GM19035 (cell line): Measurements from ENCODE around the gene OPCML.

Experiments used
- ATAC-seq: cut with Tn5 transposase; IDR thresholded peaks from one replicate; pipeline ENCODE4 v1.9.1; 2021; ENCODE audit not compliant: unreplicated experiment

The OPCML gene

GRCh38 chr11:133541021-133541719 is 8.9 kb upstream of the OPCML start:
- ATAC-seq = no peak

- no peak for ATAC-seq
Observed at GRCh38 chr11:133536198-133536597, 3.9 kb upstream of the OPCML start.

GRCh38 chr11:133533205-133533604 is 904 bp upstream of the OPCML start:
- ATAC-seq = no peak

DNA sequence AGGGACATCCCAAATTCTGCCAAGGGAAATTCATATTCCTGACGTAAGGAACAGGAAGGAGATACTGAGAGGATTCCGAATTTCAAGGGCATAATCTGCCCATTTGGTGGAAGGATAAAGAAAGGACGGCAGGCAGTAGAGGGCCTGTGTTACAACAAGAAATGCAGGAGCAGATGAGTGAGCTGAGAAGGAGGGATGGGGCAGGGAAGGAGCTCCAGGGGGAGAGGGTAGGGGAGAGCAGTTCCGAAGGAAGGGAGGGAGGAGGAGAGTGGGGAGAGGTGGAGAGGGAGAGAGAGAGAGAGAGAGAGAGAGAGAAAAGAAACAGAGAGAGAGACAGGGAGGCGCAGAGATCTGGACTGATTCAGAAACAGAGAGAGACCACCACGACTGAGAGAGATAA is 843 bp downstream of the OPCML start:
- ATAC-seq = no peak

- no peak for ATAC-seq
Observed at GRCh38 chr11:133530501-133530835, 1.8 kb downstream of the OPCML start.

DNA sequence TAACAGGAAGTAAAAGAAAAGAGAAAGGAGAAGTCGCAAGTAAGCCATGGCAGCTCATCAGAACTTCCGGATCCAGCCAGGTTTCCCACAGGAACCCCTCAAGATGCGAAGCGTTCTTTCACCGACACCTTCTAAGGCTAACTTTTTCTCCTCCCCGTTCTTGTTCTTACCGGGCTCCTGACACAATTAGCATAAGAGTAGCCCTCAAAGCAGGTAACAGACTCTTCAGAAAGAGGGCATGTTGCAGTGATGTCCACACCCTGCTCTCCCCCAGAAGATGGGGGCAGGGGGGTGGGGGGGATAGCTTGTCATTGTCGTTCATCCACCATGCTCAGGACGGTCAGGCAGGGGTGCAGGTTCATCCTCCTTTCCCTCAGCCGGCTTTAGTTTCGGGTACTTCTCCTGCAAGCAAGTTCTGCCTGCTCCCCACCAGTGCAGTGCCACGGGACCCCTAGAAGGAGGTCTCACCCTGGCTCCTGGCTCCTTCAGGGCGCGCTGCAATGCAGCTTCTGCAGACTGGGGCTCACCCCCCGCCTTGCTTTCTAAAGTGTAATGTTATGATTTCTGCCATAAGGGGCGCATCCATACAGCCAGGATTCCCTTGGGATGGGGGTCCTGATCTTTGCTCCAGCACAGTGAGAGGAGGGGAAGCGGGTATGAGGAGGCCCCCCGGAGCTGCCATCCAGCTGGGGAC is 2.3 kb downstream of the OPCML start:
- ATAC-seq = no peak

DNA sequence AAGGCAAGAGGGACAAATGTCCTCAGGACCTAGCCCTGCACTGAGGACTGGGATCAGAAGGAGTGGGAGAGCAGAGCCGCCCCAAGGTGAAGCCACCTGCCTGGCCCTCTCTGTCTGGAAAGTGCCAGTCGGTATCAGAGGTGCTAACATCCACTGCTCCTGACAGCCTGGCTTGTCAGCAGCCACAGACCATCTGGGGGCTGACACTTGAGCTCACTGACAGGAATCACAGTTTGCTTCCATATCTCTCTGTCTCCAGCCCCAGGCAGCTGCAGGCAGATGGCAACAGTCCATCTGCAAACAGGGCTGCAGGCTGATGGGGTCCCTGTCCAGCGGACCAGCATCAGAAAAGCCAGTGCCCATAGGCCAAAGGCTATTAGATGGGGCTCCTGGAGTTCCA is 5.5 kb downstream of the OPCML start:
- ATAC-seq = no peak

GRCh38 chr11:133525976-133526375 is 6.3 kb downstream of the OPCML start:
- ATAC-seq = no peak

DNA sequence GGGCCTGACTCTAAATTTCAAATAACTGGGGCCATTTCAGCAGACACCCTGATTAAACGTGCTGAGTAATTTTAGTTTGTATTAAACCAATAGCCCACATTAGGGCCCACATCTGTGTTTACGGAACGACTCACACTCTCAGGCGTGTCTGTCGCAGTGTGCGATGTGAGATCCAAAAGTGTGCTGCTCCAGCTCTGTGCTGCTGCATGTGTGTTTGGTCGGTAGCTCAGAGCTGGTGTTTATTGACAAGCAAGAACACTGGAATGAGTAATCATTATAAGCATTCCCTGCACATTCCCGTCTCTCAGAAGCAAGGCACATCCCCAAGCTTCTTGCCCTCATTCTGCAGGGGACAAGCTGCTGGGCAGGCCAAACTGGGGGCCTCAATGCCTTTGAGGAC is 7.8 kb downstream of the OPCML start:
- no peak for ATAC-seq

DNA sequence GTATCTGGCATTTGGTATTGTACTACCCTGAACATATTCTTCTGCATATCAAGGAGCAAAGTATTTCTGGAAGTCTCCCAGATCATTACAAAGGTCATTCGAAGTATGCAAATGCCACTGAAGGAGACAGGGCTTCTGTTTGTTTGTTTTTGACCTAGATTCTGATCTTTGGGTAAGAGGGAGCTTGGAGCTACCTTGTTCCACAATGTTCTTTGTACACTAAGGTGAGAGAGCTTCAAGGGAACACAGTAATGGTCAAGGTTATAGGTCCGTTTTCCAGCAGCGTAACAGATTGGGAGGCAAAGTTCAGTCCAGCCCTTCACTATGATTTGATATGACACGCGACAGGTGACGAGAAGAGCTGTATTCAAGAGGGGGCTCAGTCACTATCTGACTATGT is 10.0 kb downstream of the OPCML start:
- no peak for ATAC-seq

DNA sequence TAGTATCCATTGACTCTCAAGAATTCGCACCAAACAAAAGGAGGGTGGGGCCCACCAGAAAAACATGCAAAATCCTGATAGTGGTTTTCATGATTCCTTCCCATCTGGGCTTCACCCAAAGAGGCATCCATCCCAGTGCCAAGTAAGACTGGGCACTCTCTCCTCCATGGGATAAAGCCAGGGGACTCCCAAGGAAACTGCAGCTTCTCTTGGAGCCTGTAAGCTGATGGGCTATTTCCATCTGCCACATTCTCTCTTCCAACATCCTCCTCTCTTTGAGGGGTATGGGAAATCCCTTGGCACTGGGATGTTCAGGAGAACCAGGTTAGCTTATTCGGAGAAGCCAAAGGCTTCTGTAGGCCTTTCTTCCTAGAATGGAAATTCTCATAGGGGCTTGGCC is 10.8 kb downstream of the OPCML start:
- no peak for ATAC-seq

DNA sequence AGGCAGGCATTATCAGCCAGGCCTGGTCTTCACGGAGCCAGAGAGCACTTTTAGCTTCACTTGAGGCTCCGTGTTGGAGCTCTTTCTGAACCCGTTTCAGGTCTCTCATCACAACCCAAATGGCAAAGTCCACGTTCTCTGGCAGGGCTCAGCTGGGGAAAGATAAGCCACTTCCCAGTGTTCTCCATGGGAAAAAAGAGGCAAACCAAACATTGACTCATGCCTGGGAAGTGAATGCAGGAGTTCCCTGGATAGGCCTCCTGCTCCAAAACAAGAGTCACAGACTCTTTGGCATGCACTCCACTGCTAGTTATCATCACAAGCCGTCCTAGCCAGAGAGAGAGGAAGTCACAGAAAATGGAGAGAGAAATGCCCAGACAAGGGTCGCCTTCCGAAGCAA is 11.6 kb downstream of the OPCML start:
- ATAC-seq = no peak

- no peak for ATAC-seq
Observed at GRCh38 chr11:133519560-133519959, 12.7 kb downstream of the OPCML start.

DNA sequence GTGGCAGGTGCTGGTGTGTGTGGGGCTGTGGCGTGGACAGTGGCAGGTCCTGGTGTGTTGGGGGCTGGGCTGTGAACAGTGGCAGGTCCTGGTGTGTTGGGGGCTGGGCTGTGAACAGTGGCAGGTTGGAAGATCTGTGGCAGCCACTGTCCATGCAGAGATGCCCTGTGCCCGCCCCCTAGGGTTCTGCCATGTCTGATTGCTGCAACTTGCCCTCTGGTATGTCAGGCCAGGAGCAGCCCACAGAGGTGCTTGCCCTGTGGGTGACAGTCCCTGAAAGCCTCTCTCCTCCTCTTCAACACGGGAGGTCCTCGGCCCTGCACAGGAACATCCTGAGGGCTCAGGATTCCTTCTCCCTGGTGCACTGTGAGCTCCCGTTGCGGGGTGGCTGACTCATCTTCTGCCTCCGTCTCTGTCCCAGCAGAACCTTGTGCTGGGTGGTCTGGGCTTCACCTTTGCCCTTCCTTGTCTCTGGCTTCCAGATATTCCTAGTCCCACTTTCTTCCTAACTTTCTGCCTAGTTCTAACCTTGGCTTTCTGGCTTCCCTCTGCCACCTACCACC is 13.5 kb downstream of the OPCML start:
- no peak for ATAC-seq

- ATAC-seq = no peak
Observed at GRCh38 chr11:133516845-133517244, 15.5 kb downstream of the OPCML start.

- no peak for ATAC-seq
Observed at GRCh38 chr11:133515107-133515506, 17.2 kb downstream of the OPCML start.

GRCh38 chr11:133509924-133510697 is 22.2 kb downstream of the OPCML start:
- no peak for ATAC-seq

DNA sequence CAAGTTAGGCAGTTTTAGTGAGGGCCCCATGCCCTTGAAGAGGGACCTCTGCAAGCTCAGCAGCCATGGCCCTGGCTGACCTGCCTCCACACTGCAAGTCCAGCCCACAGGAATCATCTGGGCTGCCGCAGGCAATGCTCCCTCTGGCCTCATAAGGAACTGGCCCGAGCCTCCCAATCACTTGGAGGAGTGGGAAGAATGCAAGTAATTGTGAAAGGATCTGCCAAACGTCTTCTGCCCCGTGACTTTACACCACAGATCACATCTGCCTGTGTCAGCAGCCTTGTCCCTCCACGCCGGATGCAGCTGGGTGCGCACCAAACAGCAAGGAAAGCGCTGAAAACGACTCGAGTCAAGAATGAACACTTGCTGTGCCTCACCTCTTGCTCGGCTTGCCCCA is 23.8 kb downstream of the OPCML start:
- ATAC-seq = no peak

- ATAC-seq = no peak
Observed at GRCh38 chr11:133507185-133507584, 25.1 kb downstream of the OPCML start.

DNA sequence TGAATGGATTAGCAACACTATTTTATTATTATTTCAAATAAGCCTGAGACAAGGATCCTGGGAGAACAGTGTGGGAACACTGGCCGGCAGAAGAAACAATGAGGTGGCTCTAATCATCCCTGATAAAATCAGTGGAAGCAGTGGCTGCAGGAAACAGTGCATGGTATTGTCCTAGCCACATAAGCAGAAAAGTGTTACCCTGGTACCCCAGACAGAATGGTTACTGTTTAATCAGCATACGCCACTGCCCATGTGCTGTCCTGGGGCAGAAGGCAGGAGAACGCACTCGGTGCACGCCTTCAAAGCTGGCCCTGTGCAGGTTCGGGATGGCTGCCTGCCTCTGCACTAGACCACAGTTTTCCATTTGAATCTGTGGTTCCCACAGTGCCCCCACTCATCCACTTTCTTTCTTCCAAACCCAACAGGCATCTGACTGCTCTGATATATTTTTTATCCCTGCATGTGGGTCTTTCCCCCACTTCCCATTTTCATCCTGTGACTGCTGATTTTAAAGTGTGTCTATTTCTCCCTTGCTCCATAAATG is 25.7 kb downstream of the OPCML start:
- ATAC-seq = no peak

DNA sequence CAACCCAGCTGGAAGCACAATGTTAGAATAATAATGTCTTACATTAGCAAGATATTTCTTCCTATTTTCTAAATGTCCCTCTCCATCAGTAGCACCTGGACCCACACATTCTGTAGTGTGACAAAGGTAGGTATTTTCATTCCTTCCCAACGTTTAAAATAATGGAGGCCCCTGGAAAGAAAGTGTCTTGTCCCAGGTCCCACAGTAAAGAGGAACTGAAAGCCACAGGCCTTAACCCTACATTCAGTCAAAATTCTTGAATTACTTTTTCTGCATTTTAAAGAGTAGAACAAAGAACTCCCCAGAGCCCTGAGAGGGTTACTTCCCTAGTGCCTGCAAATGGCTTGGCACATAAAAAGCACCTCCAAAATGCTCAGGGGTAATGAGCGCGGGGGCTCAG is 26.3 kb downstream of the OPCML start:
- peak; percentile 82 for ATAC-seq

GRCh38 chr11:133504906-133505305 is 27.4 kb downstream of the OPCML start:
- ATAC-seq = no peak
